Endometrium (tissue), 2 donors: ENCODE results near the gene APBA2.

Experiments
- FAIRE-seq: peaks from 2 replicates; lab custom pipeline; 2012; peaks lifted over from hg19 to GRCh38; lab: Jason Lieb, UNC
- donor health status: control.
- donor health status: control.

Gene APBA2

GRCh38 chr15:28936081-28936480 lies 50.3 kb downstream of the APBA2 start:
- no peak for FAIRE-seq

- FAIRE-seq, result no peak
Measured at GRCh38 chr15:28936481-28936881, 50.7 kb downstream of the APBA2 start.

GRCh38 chr15:28937271-28937670 lies 51.5 kb downstream of the APBA2 start:
- FAIRE-seq, result no peak

GRCh38 chr15:28942046-28942445 lies 56.3 kb downstream of the APBA2 start:
- no peak for FAIRE-seq

GRCh38 chr15:28942571-28942970 lies 56.8 kb downstream of the APBA2 start:
- no peak for FAIRE-seq

GRCh38 chr15:28943146-28943545 lies 57.4 kb downstream of the APBA2 start:
- no peak for FAIRE-seq

DNA sequence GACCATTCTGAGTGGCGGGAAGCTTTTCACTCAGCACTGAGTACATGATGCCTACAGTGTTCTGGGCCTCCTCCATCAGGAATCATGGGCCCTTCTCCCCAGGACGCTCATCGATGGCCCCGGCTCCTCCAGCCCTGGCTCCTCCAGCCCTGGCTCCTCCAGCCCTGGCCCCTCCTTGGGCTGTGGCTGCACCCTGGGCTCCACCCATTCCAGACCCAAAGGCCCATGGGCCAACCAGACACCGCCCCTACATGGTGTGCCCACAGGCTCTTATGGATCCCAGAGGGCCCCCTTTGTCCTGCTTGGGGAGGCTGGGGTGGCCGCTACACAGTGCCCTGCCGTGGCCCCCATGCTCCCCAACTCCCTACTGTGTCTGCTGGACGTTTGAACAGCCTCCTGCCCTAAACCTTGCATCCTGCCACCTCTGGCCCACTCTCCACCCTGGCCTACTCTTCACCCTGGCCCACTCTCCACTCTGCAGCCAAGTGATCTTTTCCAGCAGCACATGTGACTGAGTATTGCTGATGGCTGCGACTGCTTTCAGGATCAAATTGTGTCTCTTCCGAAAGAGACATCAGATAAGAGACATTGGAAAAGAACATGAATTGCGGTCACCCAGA lies 57.9 kb downstream of the APBA2 start:
- FAIRE-seq, result no peak

- no peak for FAIRE-seq
Measured at GRCh38 chr15:28944286-28944685, 58.5 kb downstream of the APBA2 start.

DNA sequence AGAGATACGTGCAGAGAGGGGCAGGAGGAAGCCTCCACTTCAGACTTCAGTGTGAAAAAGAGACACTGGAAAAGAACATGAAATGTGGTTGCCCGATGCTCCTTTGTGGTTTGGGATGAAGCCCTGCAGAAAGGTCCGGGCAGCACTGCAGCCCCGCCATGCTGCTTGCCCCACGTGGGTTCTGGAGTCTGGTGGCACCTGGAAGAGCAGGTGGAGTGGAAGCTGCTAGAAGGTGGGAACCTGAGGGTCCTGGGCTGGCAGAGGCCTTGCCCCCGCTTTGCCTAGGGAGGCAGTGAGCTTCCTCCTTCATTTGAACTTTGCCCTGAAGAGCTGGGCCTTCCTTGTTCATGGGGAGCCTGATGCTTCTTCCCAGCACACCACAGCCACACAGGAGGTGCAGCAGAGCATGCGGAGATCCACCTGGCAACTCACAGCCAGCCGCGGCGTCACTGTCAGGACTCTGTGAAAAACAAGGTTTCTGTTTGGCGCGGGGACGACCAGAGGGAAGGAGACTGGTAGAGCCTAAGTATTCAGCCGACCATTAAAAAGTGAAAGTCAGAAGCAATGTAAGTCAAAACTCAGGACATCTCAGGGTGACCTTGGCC lies 59.0 kb downstream of the APBA2 start:
- FAIRE-seq, result no peak

DNA sequence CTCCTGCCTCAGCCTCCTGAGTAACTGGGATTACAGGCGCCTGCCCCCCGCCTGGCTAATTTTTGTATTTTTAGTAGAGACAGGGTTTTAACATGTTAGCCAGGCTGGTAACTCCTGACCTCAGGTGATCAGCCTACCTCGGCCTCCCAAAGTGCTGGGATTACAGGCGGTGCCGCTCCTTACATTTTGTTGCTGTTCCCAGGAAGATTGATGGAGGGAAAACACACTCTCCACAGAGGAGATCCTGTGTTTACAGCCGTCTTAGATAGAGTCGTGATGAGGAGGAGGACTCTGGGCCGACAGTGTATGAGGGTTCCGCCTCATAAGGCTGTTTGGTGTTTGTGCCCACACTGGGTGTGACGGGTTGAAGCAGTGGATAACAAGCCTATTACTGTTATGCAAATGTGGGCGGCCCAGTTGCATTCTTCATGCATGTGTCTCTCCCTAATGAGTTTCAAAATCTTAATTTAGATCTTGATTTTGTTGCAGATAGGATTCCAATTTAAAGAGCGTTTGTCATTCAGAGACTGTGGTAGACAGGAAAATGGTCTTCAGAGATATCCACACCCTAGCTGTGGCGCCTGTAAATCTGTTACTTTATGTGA lies 60.0 kb downstream of the APBA2 start:
- FAIRE-seq, result no peak

DNA sequence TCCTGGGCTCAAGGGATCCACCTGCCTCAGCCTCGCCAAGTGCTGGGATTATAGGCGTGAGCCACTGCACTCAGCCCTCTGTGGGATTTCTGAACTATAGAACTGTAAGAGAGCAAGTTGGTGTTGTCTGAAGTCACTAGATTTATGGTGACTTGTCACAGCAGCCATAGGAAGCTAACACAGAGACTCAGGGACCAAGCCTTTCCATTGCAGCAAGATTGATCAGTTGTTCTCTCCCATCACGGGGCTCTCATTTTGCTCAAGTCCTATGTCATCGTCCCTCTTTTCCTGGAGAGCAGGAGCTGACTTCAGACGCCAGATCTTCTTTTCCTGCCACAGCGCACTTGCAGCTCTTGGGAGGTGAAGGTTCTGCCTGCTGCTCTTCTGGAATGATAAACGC lies 61.0 kb downstream of the APBA2 start:
- no peak for FAIRE-seq

GRCh38 chr15:28947221-28947674 lies 61.5 kb downstream of the APBA2 start:
- no peak for FAIRE-seq

GRCh38 chr15:28948036-28948435 lies 62.3 kb downstream of the APBA2 start:
- FAIRE-seq, result no peak

DNA sequence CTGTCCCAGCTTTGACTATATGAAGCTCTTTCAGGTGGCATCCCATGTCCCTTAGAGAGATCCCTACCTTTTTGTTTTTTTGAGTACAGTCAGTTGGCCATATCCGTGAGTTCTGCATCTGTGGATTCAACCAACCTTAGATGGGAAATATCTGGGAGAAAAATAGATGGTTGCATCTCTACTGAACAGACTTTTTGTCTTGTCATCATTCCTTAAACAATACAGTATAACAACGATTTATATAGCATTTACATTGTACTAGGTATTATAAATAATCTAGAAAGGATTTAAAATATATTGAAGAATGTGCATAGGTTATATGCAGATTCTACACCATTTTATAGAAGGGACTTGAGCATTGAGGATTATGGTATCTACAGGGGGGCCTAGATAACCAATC lies 65.1 kb downstream of the APBA2 start:
- no peak for FAIRE-seq

- FAIRE-seq, result no peak
Measured at GRCh38 chr15:28952666-28953491, 67.1 kb downstream of the APBA2 start.

DNA sequence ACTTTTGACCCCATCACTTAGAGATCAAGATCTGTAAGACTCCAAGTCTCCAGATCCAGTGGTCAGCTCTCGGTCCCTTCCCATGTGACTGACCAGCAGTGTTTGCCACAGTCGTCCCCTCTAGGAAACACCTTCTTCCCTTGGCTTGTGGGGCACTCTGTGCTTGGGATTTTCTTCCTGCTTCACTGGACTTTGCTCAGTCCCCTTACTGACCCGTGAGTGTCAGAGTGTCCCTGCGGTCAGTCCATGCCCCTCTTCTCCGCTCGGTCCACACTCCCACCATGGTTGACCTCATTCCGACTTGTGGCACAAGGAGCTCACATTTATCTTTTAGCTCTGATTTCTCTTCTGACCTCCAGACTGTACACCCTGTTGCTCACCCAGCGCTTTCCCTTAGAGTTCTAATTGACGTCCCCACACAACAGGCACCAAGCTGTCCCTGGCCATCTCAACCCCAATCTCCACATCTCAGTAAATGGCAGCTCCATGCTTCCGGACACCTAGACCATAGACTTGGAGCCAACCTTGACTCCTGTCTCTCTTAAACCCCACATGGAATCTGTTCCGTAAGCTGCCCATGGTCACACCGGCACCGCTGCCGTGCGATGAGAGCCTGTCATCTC lies 67.9 kb downstream of the APBA2 start:
- no peak for FAIRE-seq

DNA sequence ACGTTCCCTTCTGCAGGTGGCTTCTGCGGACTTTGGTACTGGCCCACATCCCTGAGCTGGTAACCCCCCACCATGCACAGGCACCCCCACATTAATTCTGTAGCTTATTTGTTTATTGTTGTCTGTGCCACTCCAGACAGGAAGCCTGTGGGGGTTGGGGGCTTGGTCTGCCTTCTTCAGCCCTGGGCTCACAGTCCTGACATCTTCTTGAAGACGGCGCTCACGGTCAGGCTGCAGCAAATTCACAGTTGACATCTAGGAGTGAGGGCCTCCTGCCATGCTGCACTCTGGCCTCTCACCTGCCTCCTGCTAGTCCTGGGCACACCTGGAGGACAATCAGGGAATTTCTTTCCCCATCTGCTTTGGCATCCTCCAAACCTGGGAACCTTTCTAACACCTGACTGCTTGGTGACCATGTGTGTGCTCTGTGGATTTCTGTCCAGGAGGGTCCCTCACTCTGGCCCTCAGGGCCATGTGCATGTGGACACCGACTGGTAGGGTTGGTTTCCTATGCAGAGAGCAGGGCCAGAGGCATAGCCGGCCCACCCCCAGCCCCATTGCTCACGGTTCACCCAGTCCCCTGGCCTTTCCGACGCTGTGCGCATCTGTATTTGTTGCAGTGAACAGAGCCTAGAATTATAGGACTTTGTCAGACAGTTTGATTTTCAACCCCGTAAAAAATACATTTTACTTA lies 68.8 kb downstream of the APBA2 start:
- FAIRE-seq, result no peak

- no peak for FAIRE-seq
Measured at GRCh38 chr15:28955160-28955992, 69.6 kb downstream of the APBA2 start.

GRCh38 chr15:28955993-28956421 lies 70.2 kb downstream of the APBA2 start:
- no peak for FAIRE-seq

- FAIRE-seq, result no peak
Measured at GRCh38 chr15:28956491-28956890, 70.7 kb downstream of the APBA2 start.
